Neural cell (in vitro differentiated cells): ENCODE measurements around the gene BCL11B. TPM values are rescaled to one million over a fixed set of nuclear protein-coding genes. Genes with fewer than 3 reads are reported as not detected.

Experiments used
- H2AFZ ChIP-seq: fragments of 200-600, 300-800 bp; sonication (generic), shearing (Covaris generic); 2 replicates; pipeline ENCODE4 v1.6.0; 2014; ENCODE audit warnings: low read depth, mild to moderate bottlenecking, antibody characterized with exemption, low read length, moderate library complexity
- H3F3A ChIP-seq: fragments of 200-600 bp; shearing (Covaris generic); 2 replicates; pipeline ENCODE4 v1.6.1; 2016; ENCODE audit warnings: mild to moderate bottlenecking, moderate library complexity, mixed read lengths, antibody characterized with exemption, low read length; ENCODE audit not compliant: insufficient read depth, poor library complexity, severe bottlenecking
- H3K27ac ChIP-seq: fragments of 200-600, 300-800 bp; sonication (generic), shearing (Covaris generic); 2 replicates; pipeline ENCODE4 v1.5.1; 2014; ENCODE audit warnings: mild to moderate bottlenecking, low read length, moderate library complexity
- H3K27me3 ChIP-seq: fragments of 300-800, 200-600 bp; sonication (generic), shearing (Covaris generic); 2 replicates; pipeline ENCODE4 v1.6.0; 2014; ENCODE audit warnings: mild to moderate bottlenecking, low read depth, low read length, moderate library complexity; ENCODE audit not compliant: insufficient read depth
- H3K36me3 ChIP-seq: fragments of 300-800, 200-600 bp; sonication (generic), shearing (Covaris generic); 2 replicates; pipeline ENCODE4 v1.5.1; 2014; ENCODE audit warnings: mild to moderate bottlenecking, antibody characterized with exemption, low read length, moderate library complexity; ENCODE audit not compliant: insufficient read depth
- H3K4me2 ChIP-seq: fragments of 300-800, 200-600 bp; sonication (generic), shearing (Covaris generic); 2 replicates; pipeline ENCODE4 v1.6.0; 2014; ENCODE audit warnings: mild to moderate bottlenecking, low read length
- H3K4me3 ChIP-seq: fragments of 300-800, 200-600 bp; sonication (generic), shearing (Covaris generic); 2 replicates; pipeline ENCODE4 v1.5.1; 2014; ENCODE audit warnings: mild to moderate bottlenecking, low read length, moderate library complexity
- H3K79me2 ChIP-seq: fragments of 200-600 bp; shearing (Covaris generic); replicated peaks from 2 replicates; pipeline ENCODE4 v1.6.0; 2014; ENCODE audit warnings: mild to moderate bottlenecking, low read length, moderate library complexity; ENCODE audit not compliant: insufficient read depth
- H3K9ac ChIP-seq: fragments of 300-800, 200-600 bp; sonication (generic), shearing (Covaris generic); 2 replicates; pipeline ENCODE4 v1.6.1; 2016; ENCODE audit warnings: mild to moderate bottlenecking, low read length, mixed read lengths
- H3K9me2 ChIP-seq: fragments of 200-600 bp; shearing (Covaris generic); 2 replicates; pipeline ENCODE4 v1.6.1; 2016; ENCODE audit warnings: mild to moderate bottlenecking, low read length, mixed read lengths; ENCODE audit not compliant: insufficient read depth
- H3K9me3 ChIP-seq: fragments of 200-600, 300-800 bp; sonication (generic), shearing (Covaris generic); 2 replicates; pipeline ENCODE4 v1.6.1; 2016; ENCODE audit warnings: mild to moderate bottlenecking, mixed run types, low read length, moderate library complexity, mixed read lengths
- H4K20me1 ChIP-seq: fragments of 200-600 bp; shearing (Covaris generic); 2 replicates; pipeline ENCODE4 v1.6.1; 2016; ENCODE audit warnings: mild to moderate bottlenecking, mixed run types; ENCODE audit not compliant: insufficient read depth
- CTCF ChIP-seq: fragments of 450-650 bp; IDR thresholded peaks from 2 replicates; pipeline ENCODE4 v1.5.1; 2014; ENCODE audit warnings: antibody characterized with exemption, mild to moderate bottlenecking, moderate library complexity; ENCODE audit not compliant: poor library complexity, severe bottlenecking
- EP300 ChIP-seq: fragments of 450-650 bp; conservative IDR thresholded peaks from 2 replicates; pipeline ENCODE4 v1.6.1; 2014; ENCODE audit warnings: antibody characterized with exemption, mild to moderate bottlenecking, moderate library complexity; ENCODE audit not compliant: poor library complexity, severe bottlenecking
- EZH2 ChIP-seq: fragments of 200-600, 300-800 bp; shearing (Covaris generic), sonication (generic); IDR thresholded peaks from 2 replicates; pipeline ENCODE4 v1.6.1; 2014; ENCODE audit warnings: antibody characterized with exemption, low read length, borderline replicate concordance, mild to moderate bottlenecking; ENCODE audit not compliant: insufficient read depth, poor library complexity, severe bottlenecking
- MXI1 ChIP-seq: fragments of 450-650 bp; conservative IDR thresholded peaks from 2 replicates; pipeline ENCODE4 v1.6.1; 2014; ENCODE audit warnings: antibody characterized with exemption, mild to moderate bottlenecking; ENCODE audit not compliant: poor library complexity, severe bottlenecking
- POLR2AphosphoS5 ChIP-seq: IDR thresholded peaks from 2 replicates; pipeline ENCODE4 v1.6.1; 2012
- RAD21 ChIP-seq: fragments of 450-650 bp; conservative IDR thresholded peaks from 2 replicates; pipeline ENCODE4 v1.6.1; 2014; ENCODE audit warnings: antibody characterized with exemption, mild to moderate bottlenecking, moderate library complexity
- REST ChIP-seq: IDR thresholded peaks from 2 replicates; pipeline ENCODE4 v1.6.1; 2012; ENCODE audit warnings: borderline replicate concordance
- SMC3 ChIP-seq: fragments of 450-650 bp; conservative IDR thresholded peaks from 2 replicates; pipeline ENCODE4 v1.6.1; 2014; ENCODE audit warnings: antibody characterized with exemption, mild to moderate bottlenecking, moderate library complexity; ENCODE audit not compliant: poor library complexity
- TAF1 ChIP-seq: IDR thresholded peaks from 2 replicates; pipeline ENCODE4 v1.6.1; 2012; ENCODE audit warnings: low read depth
- polyA plus RNA-seq: library from polyadenylated mRNA; depleted of rRNA; stranded (reverse); fragments of >200 nt; gene quantifications from 2 replicates; pipeline ENCODE4 v1.2.3, GENCODE V29; 2014

BCL11B gene
- polyA plus RNA-seq, 1 donor from 2014 or later, result 104 TPM

- Histone ChIP-seq H3K9me2 (no peaks in the 10 kb centered on the region), H3K4me2 (no peak overlapping the region)
These were observed 108.6 kb downstream of the BCL11B start for GRCh38 chr14:99163446-99163845.

GRCh38 chr14:99159341-99160340 is 112.4 kb downstream of the BCL11B start:
- Histone ChIP-seq H3K27ac (no peak overlapping the region), H3K4me2 (no peak overlapping the region)

More at GRCh38 chr14:99163446-99163845, 108.6 kb downstream of the BCL11B start:
- Histone ChIP-seq H3K36me3 (no peaks in the 10 kb centered on the region), H3K4me3 (no peak overlapping the region), H3K79me2 (peaks cover 10% of the 10 kb centered on the region), H3K27me3 (no peaks in the 10 kb centered on the region), H4K20me1 (no peaks in the 10 kb centered on the region), H3K9ac (no peak overlapping the region), H3K27ac (no peak overlapping the region), H3F3A (no peaks in the 10 kb centered on the region), H2AFZ (no peak overlapping the region), H3K9me3 (no peaks in the 10 kb centered on the region)
- TF ChIP-seq CTCF, result no peak
- peak; percentile 13 for TF ChIP-seq POLR2AphosphoS5

More at GRCh38 chr14:99159341-99160340, 112.4 kb downstream of the BCL11B start:
- Histone ChIP-seq H3K4me3 (no peak overlapping the region), H3K79me2 (no peaks in the 10 kb centered on the region), H2AFZ (no peak overlapping the region), H3K27me3 (no peaks in the 10 kb centered on the region), H3K9me3 (no peaks in the 10 kb centered on the region), H3F3A (no peaks in the 10 kb centered on the region), H4K20me1 (no peaks in the 10 kb centered on the region), H3K36me3 (no peaks in the 10 kb centered on the region), H3K9me2 (no peaks in the 10 kb centered on the region), H3K9ac (no peak overlapping the region)
- TF ChIP-seq RAD21 (no peak), EZH2 (no peak), MXI1 (no peak), SMC3 (no peak), TAF1 (no peak), POLR2AphosphoS5 (no peak), CTCF (no peak), REST (no peak), EP300 (no peak)
